ENCODE results near the gene CAPS.

Gene CAPS

GRCh38 chr19:5891938-5892771 lies 21.9 kb upstream of the CAPS start:
- in situ Hi-C loops (cut with MboI; ENCODE audit: low sequenced_read_pairs): no loop called here

DNA sequence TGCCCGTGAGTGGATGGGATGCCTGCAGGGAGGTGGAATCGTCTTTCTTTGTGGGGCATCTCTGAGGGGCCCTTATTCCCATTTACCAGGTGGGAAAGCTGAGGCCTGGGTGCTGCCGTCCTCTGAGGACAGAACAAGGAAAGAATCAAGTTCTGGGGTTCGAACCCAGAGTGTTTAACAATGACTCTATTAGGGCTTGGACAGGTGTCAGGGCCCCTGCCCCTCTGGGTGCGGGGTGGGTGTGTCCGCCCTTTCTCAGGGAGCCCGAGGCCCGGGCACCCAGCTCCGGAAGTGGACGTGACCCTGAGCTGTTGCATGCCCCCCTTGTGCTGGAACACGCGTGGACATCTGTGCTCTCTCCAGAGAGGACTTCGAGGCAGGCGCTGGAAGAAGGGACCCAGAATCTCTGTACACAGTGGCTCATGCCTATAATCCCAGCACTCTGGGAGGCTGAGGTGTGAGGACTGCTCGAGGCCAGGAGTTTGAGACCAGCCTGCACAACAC lies 21.2 kb upstream of the CAPS start:
- in situ Hi-C loops (cut with MboI; ENCODE audit: low sequenced_read_pairs): no loop called here

DNA sequence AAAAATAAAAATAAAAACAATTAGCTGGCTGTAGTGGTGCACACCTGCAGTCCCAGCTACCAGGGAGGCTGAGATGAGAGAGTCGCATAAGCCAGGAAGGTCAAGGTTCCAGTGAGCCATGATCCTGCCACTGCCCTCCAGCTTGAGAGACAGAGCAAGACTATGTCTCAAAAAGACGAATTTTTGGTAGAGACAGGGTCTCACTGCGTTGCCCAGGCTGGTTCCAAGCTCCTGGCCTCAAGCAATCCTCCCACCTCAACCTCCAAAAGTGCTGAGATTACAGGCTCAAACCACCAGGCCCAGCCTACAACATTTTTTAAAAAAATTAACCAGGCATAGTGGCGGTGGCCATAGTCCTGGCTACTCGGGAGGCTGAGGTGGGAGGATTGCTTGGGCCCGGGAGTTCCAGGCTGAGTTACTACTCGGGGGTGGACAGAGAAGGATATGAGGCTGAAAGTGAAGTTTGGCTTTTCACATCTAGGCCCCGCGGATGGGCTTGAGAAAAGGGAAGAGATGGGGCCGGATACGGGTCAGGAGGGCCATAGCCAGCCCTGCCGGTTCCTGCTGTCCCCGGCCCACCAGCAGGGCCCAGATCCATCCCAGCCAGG lies 20.7 kb upstream of the CAPS start:
- in situ Hi-C loops (cut with MboI; ENCODE audit: low sequenced_read_pairs): no loop called here

DNA sequence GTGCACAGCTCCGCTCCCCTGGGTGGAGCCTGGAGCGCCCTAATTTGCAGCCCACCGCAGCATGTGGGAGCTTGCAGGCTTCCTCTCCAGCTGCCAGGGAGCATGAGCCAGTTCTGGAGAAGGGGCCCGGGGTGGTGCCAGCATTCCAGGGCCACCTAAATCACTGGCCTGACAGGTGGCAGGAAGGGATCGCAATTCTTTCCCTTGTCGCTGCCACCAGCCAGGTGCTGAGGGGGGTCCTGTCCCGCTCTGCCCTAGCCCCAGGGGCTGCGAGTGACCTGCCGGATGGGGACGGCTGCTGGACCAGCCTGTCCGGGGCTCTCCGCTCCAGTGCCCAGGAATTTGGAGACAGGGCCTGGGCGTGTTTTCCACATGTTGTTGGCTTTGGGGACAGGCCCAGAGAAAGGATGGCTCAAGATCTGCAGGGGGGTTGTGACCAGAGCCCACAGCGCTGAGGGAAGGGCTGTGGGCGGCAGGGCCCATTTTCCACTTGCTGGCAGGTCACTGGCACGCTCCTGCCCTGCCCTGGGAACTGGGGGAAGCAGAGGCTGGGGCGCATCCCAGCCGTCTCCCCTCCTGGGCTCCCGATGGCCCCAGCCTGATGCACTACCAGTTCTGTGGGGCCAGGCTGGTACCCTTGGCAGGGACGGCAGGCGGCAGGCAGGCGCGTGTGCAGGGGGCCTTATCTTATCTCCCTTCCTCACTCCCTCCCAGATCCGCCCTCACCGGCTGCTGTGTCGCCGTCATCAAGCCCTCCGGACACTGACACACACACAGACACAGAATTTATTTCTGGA lies 19.9 kb upstream of the CAPS start:
- in situ Hi-C loops (cut with MboI; ENCODE audit: low sequenced_read_pairs): no loop called here

DNA sequence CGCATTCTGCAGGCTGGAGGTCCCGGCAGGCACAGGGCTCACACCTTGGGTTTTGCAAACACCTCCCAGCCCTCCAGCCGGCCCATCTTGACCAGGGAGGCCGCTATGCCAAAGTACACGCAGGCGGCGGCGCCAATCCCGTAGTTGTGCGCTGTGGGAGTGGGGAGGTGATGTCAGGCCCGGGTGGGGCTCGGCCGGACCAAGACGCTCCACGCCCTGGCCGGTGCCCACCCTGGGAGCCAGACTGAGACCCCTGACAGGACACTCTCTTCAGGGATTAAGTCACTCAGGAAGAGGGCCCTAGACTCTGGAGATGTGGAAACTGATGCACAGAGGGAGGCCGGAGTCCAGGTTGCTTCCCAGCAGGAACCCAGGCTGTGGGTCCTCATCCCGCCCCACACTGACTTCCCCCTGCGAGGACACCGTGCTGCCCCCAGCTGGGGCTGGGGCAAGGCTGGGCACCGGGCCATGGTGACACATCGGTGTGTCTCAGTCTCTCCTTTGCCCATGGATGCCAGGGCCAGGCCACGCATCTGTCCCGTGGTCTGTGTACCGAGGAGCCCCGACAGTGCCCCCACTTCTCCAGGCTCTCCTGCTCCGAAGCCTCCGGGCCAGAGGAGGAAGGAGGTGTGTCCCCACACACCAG lies 19.2 kb upstream of the CAPS start:
- in situ Hi-C loops (cut with MboI; ENCODE audit: low sequenced_read_pairs): no loop called here

DNA sequence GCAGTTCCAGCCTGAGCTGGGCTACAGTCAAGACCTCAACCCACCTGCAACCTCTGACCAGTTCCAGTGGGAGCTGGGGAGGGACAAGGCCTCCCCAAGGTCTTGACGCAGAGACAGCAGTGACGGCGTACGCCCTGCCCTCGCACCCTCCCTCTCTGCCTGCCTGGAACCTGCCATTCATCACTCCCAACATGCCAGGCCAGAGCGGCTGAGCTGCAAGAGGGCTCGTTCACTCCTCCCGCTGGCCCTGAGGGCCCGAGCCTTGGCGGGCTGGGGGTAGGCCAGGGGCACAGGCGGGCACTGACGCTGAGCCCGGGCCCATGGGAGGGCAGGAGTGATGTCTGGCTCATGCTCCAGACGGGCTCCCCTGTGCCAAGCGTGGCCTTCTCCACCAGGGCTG lies 18.6 kb upstream of the CAPS start:
- in situ Hi-C loops (cut with MboI; ENCODE audit: low sequenced_read_pairs): no loop called here

DNA sequence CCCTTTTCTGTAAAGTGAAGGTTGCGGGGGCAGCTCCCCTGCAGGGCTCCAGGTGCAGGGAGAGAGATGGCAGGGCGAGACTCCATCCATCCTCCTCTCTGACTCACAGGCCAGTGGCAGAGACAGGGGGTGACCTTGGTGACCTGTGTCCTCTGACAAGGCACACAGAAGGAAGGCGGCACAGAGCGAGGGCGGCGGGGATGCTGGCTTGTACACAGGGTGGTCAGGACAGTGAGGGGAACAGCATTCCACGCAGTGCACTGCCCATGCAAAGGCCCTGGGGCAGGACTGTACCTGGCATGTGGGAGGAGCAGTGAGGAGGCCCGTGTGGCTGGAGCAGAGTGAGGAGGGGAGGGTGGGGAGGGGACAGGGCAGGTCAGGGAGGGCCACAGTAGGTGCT lies 18.2 kb upstream of the CAPS start:
- in situ Hi-C loops (cut with MboI; ENCODE audit: low sequenced_read_pairs): no loop called here

DNA sequence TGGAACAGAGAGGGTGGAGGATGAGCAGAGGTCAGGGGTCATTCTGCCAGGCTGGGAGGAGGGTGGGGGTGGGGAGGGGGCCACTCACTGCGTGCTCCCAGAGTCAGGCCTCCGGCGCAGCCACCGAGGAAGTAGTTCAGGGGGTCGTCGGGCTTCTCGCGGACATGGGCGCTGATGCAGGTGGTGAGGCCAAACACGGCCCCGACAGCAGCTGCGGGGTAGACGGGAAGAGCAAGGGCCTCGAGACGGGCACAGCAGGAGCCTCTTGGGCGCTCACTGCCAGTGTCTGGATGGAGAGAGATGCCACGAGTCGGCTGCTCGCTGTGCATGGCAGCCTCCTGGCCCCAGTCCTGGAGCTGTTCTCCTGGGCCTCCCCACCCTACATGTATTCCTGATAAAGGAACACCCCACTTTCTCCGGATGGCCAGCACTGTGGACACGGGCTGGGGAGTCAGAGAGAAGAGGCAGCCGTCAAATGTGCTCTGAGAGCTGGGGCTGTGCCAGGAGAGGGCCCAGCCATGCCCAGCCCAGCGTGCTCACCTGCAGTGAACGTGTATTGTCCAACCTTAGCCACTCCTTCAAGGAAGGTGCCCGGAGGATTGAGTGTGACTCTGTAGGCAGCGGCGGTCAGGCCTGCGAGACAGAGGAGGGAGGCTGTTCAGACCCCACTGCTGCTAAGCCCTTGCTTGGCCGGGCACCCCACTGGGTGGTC lies 17.5 kb upstream of the CAPS start:
- in situ Hi-C loops (cut with MboI; ENCODE audit: low sequenced_read_pairs): no loop called here

DNA sequence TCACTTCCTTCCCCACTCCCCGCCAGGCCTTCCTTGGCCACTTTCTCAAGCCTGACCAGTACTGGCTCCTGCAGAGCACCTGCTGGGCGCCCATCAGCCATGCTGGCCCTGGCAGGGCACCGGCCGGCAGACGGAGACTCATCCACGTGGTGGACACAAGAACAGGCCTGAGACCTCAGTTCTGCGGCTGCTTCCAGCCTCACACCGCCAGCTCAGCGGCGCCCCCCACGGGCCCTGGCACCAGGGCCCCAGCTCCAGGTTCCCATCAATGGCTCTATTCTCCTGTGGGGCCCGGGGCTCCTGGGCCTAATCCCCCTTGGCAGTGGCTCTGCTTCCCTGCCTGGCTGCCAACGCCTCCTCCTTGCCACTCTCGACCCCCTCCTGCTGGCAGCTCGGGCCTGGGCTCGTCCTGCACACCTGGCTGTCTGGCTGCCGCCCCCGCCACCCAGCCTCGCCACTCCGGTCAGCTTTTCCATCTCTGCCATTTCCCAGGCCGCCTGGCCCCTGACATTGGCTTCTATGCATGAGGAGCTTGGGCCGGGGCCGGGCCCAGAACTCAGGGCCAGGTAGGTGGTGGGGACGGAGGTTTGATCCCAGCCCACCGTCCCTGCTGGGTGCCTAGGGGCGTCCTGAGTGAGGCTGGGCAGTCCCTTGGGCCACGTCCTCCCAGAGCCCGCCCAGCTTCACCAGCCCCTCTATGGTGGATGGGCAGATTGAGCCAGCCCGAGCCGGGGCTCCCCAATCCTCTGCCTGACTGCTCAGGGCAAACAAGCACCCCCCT lies 16.7 kb upstream of the CAPS start:
- in situ Hi-C loops (cut with MboI; ENCODE audit: low sequenced_read_pairs): no loop called here

DNA sequence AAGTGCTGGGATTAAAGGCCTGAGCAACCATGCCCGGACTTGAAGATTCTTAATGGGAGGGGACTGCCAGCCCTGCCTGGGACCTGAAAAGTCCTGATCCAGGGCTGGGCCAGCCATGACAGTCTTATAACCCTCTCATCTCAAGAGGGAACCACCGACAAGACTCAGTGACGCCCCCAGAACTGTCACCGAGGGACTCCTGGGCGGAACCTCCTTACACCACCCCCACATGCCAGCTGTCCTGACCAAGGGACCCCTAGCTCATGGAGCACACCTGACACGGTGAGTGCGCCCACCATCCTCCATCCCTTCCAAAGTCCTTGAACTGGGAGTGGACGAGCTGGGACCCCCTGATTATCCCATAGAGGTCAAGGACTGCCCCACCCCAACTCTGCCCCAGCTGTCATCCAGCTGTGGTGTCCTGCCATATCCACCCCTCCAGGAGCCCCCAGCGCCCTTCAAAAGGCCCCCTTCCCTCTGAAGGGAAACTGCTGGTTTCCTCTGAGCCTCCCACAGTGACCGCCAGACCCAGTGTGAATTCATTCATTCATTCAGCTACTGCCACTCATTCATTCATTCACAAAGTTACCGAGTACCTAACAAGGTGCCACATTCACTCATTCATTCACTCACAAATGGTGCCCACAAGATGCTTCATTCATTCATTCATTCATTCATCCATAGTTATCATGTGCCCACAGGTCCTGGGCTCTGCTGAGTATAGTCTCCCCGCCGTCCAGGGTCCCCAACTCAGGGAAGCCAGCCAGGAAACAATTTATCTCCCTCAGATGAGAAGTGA lies 14.1 kb upstream of the CAPS start:
- in situ Hi-C loops (cut with MboI; ENCODE audit: low sequenced_read_pairs): no loop called here

DNA sequence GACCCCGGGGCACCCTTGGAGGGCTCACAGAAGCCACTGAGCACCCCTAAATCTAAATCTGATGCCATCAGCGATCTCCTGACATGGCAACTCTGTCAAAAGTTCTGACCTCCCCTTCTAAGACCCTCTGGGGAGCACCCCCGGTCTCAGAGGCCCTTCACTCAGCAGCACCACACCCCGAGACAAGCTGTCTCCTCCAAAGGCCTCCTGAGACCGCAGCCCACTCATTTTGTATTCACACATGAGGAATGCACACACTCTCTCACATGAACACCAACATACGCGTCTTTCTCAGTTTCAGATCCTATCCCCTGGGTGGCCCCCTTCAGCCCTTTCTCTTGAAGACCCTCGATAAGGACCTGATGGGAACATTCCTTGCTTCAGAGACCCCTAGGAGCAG lies 13.1 kb upstream of the CAPS start:
- in situ Hi-C loops (cut with MboI; ENCODE audit: low sequenced_read_pairs): no loop called here

- in situ Hi-C loops (cut with MboI; ENCODE audit: low sequenced_read_pairs): no loop called here
Measured at GRCh38 chr19:5903056-5903623, 10.9 kb upstream of the CAPS start.

- in situ Hi-C loops (cut with MboI; ENCODE audit: low sequenced_read_pairs): no loop called here
Measured at GRCh38 chr19:5903624-5904351, 10.3 kb upstream of the CAPS start, which contains the start of gene NDUFA11. NDUFA11 (minus strand) TSS chr19:5903790; CDS start chr19:5903708, 82 bp downstream.

DNA sequence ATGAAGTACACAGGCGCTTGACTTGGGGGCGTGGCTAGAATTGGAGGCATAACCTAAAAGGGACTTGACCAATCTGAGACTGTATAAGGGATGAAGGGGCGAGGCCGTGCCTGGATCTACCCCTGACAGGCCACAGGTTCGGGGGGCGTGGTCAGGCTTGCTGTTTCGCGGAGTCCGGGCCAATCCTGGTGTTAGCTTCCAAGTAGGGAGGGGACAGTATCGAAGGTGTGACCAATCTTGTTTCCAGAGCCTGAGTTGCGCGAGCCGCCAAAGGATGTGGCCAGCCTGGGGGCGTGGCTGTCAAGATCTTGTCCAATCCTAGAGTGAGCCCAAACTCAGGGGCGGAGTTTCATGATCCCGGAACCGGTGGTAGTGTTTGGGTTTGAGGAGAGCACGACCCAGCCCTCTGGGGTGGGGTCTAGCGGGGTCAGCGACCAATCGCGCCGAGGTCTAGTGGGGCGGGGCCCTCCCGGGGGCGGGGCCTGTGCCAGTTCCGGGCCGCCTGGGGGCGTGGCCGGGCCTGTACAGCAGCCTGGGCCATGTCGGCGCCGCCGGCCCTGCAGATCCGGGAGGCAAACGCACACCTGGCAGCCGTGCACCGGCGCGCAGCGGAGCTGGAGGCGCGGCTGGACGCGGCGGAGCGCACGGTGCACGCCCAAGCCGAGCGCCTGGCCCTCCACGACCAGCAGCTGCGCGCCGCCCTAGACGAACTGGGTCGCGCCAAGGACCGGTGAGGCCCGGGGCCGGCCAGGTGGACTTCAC lies 9.5 kb upstream of the CAPS start, which contains the start of gene VMAC:
TSS of gene VMAC (plus strand) at position 521 of the 762 bp plus-strand sequence. CDS start at position 540, 19 bp downstream.
- in situ Hi-C loops (cut with MboI; ENCODE audit: low sequenced_read_pairs): no loop called here

DNA sequence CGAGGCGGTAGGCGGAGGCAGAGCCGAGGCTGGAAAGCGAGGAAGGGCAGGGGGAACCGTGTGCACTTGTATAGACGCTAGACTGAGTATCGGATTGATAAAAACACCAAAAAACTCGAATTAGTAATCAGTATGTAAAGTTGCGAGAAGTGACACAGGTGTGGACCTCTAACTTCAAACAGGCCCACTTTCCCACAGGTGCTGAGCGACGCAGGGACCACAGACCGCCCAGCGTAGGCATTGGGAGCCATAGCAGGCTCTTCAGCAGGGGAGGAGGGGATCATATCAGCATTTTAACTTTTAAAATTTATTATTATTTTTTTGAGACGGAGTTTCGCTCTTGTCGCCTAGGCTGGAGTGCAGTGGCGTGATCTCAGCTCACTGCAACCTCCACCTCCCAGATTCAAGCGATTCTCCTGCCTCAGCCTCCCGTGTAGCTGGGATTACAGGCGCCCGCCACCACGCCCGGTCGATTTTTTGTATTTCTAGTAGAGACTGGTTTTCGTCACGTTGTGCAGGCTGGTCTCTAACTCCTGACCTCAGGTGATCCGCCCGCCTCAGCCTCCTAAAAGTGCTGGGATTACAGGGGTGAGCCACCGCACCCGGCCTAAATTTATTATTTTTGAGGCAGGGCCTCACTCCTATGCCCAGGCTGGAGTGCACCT lies 8.8 kb upstream of the CAPS start:
- in situ Hi-C loops (cut with MboI; ENCODE audit: low sequenced_read_pairs): no loop called here

DNA sequence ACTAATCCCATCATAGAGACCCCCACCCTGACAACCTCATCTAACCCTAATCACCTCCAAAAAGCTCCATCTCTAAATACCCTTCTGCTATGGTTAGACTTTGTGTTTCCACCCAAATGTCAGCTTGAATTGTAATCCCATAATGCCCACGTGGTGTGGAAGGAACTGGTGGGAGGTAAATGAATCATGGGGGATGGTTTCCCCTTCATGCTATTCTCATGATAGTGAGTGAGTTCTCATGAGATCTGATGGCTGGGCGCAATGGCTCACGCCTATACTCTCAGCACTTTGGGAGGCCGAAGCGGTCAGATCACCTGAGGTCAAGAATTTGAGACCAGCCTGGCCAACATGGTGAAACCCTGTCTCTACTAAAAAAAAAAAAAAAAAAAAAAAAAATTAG lies 6.8 kb upstream of the CAPS start:
- in situ Hi-C loops (cut with MboI; ENCODE audit: low sequenced_read_pairs): no loop called here
